Transverse colon (tissue), 4 donors: ENCODE data around the gene STXBP1.
A peak's percentile ranks its signal among the peaks of the same experiment; 100 is the strongest.

Experiments used
- CTCF ChIP-seq, 5 experiments: fragments of 200-600 bp in 3 of 5; fragments of 450-650 bp in 2 of 5; sonication (generic) in 3 of 5; IDR thresholded peaks; 1 replicate in 2 of 5; 2 replicates in 3 of 5; pipeline ENCODE4 v1.5.1; 2016 to 2017; ENCODE audit warnings: antibody characterized with exemption in 5 of 5, inconsistent platforms in 3 of 5, mild to moderate bottlenecking in 2 of 5, moderate library complexity in 1 of 5
- POLR2A ChIP-seq: fragments of 450-650 bp; IDR thresholded peaks from one replicate; pipeline ENCODE4 v1.6.1; 2016; ENCODE audit warnings: antibody characterized with exemption, mild to moderate bottlenecking, moderate library complexity
- POLR2AphosphoS5 ChIP-seq, 3 donors: sonication (generic); formaldehyde crosslinking; IDR thresholded peaks; one replicate each; pipeline ENCODE4 v1.6.1; 2016; ENCODE audit warnings: antibody characterized with exemption in 3 of 3

DNA sequence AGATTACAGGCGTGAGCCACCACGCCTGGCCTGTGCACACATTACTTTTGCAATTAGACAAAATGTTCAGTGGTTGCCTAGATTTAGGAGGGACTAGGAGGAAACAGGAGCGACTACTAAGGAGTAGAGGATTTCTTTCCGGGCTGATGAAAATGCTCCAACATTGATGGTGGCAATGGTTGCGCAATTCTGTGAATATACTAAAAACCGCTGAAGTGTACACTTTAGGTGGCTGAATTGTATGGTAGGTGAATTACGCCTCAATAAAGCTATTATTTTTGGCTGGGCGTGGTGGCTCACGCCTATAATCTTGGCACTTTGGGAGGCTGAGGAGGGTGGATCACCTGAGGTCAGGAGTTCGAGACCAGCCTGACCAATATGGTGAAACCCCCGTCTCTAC is 46.8 kb upstream of the STXBP1 start:
- TF ChIP-seq POLR2AphosphoS5 (IDR thresholded peaks at IDR 0.05) (peak in 1 of 3 donors; percentile 23), POLR2A (no peak), CTCF (IDR thresholded peaks at IDR 0.05) (no peak)
